ENCODE data around the gene IL11. TPM values are rescaled to one million over a fixed set of nuclear protein-coding genes. Genes with fewer than 3 reads are reported as not detected.

The IL11 gene
- total RNA-seq, 4 donors from 2014 or later, result not detected

DNA sequence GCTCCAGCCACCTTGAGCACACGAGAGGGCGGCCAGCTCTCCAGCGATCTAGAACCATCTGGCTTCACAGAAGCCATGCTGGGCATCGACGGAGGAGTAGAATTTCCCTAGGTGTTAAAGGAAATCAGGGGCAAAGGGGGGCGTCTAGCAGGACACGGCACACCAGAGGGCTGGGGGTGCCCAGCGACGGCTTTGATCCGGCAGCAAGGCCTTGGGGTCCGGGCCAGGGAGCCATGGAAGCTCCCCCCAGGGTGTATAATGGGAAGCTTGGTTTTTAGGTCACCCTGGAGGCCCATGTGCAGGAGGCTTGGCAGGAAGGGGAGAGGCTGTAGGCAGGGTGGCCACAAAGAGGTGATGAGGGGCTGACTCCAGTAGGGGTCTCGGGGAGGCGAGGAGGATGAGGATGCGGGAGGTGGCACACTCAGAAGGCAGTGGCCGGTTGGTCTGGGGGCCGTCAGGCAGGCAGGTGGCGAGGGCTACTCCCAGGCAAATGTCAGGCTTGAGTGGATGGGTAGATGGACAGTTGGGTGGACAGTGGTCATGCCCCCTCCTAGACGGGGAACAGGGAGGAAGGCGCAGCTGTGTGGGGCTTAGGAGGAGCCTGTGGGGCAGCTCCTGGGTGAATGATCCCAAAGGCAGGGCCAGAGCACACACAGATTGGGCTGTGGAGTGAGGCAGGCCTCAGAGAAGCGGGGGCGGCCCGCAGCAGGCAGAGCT lies 25.0 kb downstream of the IL11 start:
- H3K27me3 ChIP-seq, result no peaks in the 10 kb centered on the region
- H3K4me1 ChIP-seq, result peaks cover 0 to 21% (median 10%) of the 10 kb centered on the region in 4 donors
- H3K27ac ChIP-seq, result no peak overlapping the region
- H3K36me3 ChIP-seq, result peaks cover 0 to 30% (median 0%) of the 10 kb centered on the region in 3 donors
- TF ChIP-seq POLR2A (IDR thresholded peaks at IDR 0.05), result no peak
- TF ChIP-seq, protein P1, sequence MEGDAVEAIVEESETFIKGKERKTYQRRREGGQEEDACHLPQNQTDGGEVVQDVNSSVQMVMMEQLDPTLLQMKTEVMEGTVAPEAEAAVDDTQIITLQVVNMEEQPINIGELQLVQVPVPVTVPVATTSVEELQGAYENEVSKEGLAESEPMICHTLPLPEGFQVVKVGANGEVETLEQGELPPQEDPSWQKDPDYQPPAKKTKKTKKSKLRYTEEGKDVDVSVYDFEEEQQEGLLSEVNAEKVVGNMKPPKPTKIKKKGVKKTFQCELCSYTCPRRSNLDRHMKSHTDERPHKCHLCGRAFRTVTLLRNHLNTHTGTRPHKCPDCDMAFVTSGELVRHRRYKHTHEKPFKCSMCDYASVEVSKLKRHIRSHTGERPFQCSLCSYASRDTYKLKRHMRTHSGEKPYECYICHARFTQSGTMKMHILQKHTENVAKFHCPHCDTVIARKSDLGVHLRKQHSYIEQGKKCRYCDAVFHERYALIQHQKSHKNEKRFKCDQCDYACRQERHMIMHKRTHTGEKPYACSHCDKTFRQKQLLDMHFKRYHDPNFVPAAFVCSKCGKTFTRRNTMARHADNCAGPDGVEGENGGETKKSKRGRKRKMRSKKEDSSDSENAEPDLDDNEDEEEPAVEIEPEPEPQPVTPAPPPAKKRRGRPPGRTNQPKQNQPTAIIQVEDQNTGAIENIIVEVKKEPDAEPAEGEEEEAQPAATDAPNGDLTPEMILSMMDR (IDR thresholded peaks at IDR 0.05), result no peak
- H3K4me3 ChIP-seq, result no peak overlapping the region
- H3K9me3 ChIP-seq, result no peaks in the 10 kb centered on the region
- DNase-seq, result no peak

DNA sequence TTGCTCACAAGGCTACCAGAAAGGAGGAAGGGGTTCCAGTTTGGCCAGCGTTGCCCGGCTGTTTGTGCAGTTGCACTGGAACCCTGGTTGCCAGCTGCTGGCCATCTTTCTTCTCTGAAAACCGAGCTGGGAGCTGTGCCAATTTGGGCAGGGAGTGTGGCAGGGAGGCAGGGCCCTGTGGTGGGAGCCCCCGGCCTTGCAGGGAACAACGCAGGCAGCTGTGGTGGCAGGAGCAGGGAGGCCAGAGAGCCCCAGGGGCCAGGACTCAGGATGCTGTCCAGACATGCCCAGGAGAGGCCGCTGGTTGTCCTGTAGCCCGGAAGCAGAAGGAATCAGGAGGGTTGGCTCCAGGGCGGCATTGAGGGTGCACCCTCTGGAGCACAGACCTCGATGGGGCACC lies 25.8 kb downstream of the IL11 start:
- Histone ChIP-seq H3K27me3 (no peaks in the 10 kb centered on the region), H3K4me3 (no peak overlapping the region), H3K9me3 (no peaks in the 10 kb centered on the region), H3K27ac (no peak overlapping the region), H3K36me3 (peaks cover 0 to 30% (median 0%) of the 10 kb centered on the region in 3 donors), H3K4me1 (peaks cover 0 to 21% (median 11%) of the 10 kb centered on the region in 4 donors)
- no peak for TF ChIP-seq POLR2A (IDR thresholded peaks at IDR 0.05)
- no peak for DNase-seq

DNA sequence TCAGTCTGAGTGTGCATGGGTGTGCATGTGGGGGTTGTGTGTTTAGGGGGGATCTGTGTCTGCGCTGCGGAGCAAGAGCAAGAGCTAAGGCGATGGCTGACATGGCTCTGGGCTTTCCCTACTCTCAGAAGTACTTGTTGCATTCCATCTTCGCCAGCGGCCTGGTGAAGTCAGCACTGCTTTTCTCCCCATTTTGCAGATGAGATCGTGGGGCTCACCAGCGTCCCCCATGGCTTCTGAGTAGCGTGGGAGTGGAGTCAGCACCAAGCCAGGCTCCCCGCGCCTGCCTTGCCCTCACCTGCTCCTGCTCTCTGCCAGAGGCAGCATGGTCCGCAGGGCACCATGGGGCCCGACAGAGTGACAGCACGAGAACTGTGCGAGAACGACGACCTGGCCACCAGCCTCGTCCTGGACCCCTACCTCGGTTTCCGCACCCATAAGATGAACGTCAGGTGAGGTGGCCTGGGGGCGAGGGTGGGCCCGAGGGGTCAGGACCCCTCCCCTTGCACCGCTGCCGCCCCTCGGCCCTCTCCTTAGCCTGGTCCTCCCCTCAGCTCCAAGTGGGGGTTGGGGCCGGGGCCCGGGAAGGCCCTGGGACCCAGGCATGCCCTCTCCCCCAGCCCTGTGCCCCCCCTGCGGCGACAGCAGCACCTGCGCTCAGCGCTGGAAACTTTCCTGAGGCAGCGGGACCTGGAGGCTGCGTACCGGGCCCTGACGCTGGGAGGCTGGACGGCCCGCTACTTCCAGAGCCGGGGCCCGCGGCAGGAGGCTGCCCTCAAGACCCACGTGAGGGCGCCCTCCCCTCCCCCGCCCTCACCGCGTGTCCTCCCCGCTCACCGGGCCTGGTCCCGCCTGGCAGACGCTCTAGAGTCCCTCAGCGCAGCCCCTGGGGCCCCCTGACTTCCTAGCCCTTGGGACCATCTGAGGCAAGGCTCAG lies 28.4 kb downstream of the IL11 start:
- Histone ChIP-seq H3K27me3 (no peaks in the 10 kb centered on the region), H3K4me3 (peak overlapping the region in 1 of 4 donors; percentile 70), H3K4me1 (peaks cover 0 to 21% (median 14%) of the 10 kb centered on the region in 4 donors), H3K36me3 (peaks cover 0 to 28% (median 0%) of the 10 kb centered on the region in 3 donors), H3K9me3 (no peaks in the 10 kb centered on the region), H3K27ac (no peak overlapping the region)
- no peak for TF ChIP-seq POLR2A (IDR thresholded peaks at IDR 0.05)
- TF ChIP-seq, protein P1 (IDR thresholded peaks at IDR 0.05), result no peak
- DNase-seq, result no peak

DNA sequence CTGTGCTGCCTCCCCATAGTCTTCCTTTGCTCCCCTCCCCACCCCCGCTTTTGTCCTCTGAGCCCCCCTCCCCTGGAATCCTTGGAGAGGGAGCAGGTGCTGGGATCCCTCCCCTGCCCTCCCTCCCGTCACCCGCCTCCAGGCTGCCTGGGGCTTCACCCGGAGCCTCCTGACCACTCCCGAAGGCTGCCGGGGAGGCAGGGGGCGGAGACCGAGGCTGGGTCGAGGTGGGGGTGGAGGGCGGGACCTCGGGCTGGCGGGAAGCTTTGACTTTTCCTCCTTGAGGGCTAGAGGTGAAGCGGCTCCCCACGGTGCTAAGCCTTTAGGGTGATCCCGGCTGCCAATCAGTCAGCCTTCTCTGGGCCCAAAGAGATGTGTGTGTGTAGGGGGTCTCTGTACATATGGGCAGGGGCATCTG lies 29.1 kb downstream of the IL11 start:
- Histone ChIP-seq H3K9me3 (no peaks in the 10 kb centered on the region), H3K27me3 (no peaks in the 10 kb centered on the region), H3K27ac (peak overlapping the region; percentile 31 to 98 (median 94)), H3K36me3 (peaks cover 0 to 22% (median 0%) of the 10 kb centered on the region in 3 donors), H3K4me1 (peaks cover 0 to 21% (median 14%) of the 10 kb centered on the region in 4 donors), H3K4me3 (peak overlapping the region; percentile 70 to 94 (median 80))
- TF ChIP-seq POLR2A (IDR thresholded peaks at IDR 0.05), result no peak
- TF ChIP-seq, protein P1 (IDR thresholded peaks at IDR 0.05), result no peak
- DNase-seq, result peak; percentile 26 to 84 (median 83)

DNA sequence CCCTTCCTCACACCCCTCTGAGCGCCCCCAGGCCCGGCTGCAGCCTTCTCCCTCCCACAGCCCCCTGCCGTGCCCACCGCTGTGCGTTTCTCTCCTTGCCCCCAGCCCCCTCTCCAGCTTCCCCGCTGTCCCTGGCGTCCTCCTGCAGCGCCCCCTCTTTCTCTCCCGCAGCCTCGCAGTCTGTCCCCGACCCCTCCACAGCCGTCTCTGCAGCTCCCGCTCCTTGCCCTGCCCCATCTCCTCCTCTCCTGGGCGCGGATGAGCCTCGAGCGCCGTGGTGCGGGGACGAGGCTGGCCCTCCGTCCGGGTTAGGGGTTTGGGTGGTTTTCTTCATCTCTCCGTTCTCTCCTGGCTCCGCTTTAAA lies 29.5 kb downstream of the IL11 start:
- Histone ChIP-seq H3K27me3 (no peaks in the 10 kb centered on the region), H3K27ac (peak overlapping the region; percentile 31 to 98 (median 94)), H3K9me3 (no peaks in the 10 kb centered on the region), H3K36me3 (peaks cover 0 to 22% (median 0%) of the 10 kb centered on the region in 3 donors), H3K4me3 (peak overlapping the region; percentile 70 to 94 (median 80)), H3K4me1 (peaks cover 0 to 20% (median 13%) of the 10 kb centered on the region in 4 donors)
- TF ChIP-seq, protein P1 (IDR thresholded peaks at IDR 0.05), result peak in 2 of 6 experiments; percentile 7 to 20
- TF ChIP-seq POLR2A (IDR thresholded peaks at IDR 0.05), result no peak
- DNase-seq, result no peak

Measured in Peyer's patch (tissue), 4 donors.